ENCODE measurements around the gene ZNF550. TPM values are rescaled to one million over a fixed set of nuclear protein-coding genes. Genes with fewer than 3 reads are reported as not detected.
A peak's percentile ranks its signal among the peaks of the same experiment; 100 is the strongest.

The ZNF550 gene
- total and polyA plus RNA-seq, 9 of the 15 experiments (the other 6 are each of a cell fraction or from before 2014, with no cell fraction given) = 1.6 to 11.8 (median 4.3) TPM

DNA sequence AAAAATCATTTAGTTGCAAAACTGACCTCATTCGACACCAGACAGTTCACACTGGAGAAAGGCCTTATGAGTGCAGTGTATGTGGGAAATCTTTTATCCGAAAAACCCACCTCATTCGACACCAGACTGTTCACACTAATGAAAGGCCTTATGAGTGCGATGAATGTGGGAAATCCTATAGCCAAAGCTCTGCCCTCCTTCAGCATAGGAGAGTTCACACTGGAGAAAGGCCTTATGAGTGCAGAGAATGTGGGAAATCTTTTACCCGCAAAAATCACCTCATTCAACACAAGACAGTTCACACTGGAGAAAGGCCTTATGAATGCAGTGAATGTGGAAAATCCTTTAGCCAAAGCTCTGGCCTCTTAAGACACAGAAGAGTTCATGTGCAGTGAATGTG lies 47.3 kb upstream of the ZNF550 start:
- Histone ChIP-seq H3K4me1 (replicated peaks in 1 of 2; ENCODE audit: control insufficient read depth in 2 of 2, insufficient read depth in 2 of 2, low read length in 2 of 2) (no peaks in the 10 kb centered on the region), H3K9me1 (ENCODE audit: control insufficient read depth, insufficient read depth, low read length) (no peaks in the 10 kb centered on the region), H3K79me2 (ENCODE audit: control insufficient read depth, insufficient read depth, low read length) (no peaks in the 10 kb centered on the region), H3K27me3 (ENCODE audit: control insufficient read depth in 2 of 2, insufficient read depth in 2 of 2, low read length in 2 of 2) (no peaks in the 10 kb centered on the region), H3K9ac (ENCODE audit: insufficient read depth in 1 of 2, low read depth in 2 of 2, low read length in 2 of 2) (no peak overlapping the region), H4K20me1 (replicated peaks; ENCODE audit: control insufficient read depth, insufficient read depth, low read length) (no peaks in the 10 kb centered on the region), H3K9me3 (replicated peaks; ENCODE audit: control insufficient read depth, insufficient read depth, low read depth, low read length) (peaks cover 12% of the 10 kb centered on the region), H3K4me3 (no peak overlapping the region), H2AFZ (ENCODE audit: low read depth, low read length) (no peak overlapping the region), H3K36me3 (ENCODE audit: control insufficient read depth, insufficient read depth, low read length) (peaks cover 21% of the 10 kb centered on the region; the same call in 2 of the 3 replicates), H3K27ac (ENCODE audit: extremely low read depth, low read depth, low read length) (no peak overlapping the region), H3K4me2 (ENCODE audit: insufficient read depth, low read length) (no peak overlapping the region)
- no peak for DNase-seq (ENCODE audit: extremely low read depth in 1 of 4, low spot score in 3 of 4)
- intact Hi-C loops (cut with micrococcal nuclease) = no loop called here
- 14% methylated on average over 5 of the region's 5 CpGs for WGBS (ENCODE audit: insufficient coverage, low coverage, missing lambda C conversion rate)
- TF ChIP-seq, protein P1, sequence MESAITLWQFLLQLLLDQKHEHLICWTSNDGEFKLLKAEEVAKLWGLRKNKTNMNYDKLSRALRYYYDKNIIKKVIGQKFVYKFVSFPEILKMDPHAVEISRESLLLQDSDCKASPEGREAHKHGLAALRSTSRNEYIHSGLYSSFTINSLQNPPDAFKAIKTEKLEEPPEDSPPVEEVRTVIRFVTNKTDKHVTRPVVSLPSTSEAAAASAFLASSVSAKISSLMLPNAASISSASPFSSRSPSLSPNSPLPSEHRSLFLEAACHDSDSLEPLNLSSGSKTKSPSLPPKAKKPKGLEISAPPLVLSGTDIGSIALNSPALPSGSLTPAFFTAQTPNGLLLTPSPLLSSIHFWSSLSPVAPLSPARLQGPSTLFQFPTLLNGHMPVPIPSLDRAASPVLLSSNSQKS (CRISPR knock-in tag; IDR thresholded peaks at IDR 0.05) = no peak
- TF ChIP-seq ZNF75A (CRISPR knock-in tag; IDR thresholded peaks at IDR 0.05) = peak; percentile 77; the same call in 1 of the 2 replicates
- no TSS peak for BruUV-seq (replicated peaks)
- ChIA-PET CTCF (ENCODE audit: low intra/inter-chr PET ratio) (no interaction called here), POLR2A (no interaction called here)
- no peak for FAIRE-seq
- ATAC-seq = no peak
- in situ Hi-C loops (cut with MboI) = no loop called here

DNA sequence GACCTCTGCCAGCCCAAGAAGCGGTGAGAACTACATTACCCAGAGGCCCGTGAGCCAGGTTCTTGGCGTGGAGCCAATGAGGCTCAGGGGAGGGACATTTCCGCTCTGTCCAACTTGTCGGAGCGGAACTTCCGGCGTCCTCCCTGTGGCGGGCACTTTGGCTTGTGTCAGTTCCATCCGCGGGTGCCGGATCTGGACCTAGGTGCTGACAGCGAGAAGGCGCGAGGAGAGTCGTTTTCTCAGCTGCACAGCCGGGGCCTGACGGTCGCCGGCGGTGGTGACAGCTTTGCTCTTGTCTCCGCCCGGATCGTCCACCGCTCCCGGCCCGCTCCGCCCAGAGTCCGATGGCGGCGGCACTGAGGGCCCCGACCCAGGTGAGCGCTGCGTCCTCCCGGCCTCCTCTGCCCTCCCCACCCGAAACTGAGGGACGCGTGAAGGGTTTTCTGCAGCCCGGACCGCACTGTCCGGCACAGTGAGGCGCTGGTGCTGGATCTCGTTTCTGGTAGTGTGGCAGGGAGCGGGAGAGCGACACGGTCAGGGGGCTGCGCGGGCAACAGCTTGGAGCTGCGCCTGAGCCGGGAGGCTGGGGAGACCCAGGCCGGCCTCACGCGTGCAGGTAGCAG lies 40.2 kb upstream of the ZNF550 start, which contains the start of gene ZNF530:
Gene ZNF530 (plus strand): TSS at position 125 of the 623 bp plus-strand sequence. CDS start 4,461 bp downstream, outside the sequence.
- H3K27ac ChIP-seq (ENCODE audit: extremely low read depth, low read depth, low read length) = no peak within 1 kb of the TSS; the same call in 2 of the 3 replicates
- no peaks in the 10 kb centered on the region; the same call in none of the 2 replicates for H3K9me3 ChIP-seq (replicated peaks; ENCODE audit: control insufficient read depth, insufficient read depth, low read depth, low read length)
- ChIA-PET CTCF (ENCODE audit: low intra/inter-chr PET ratio) (no interaction called here), POLR2A (interaction anchor here (0.6 kb wide), 1 partner anchor 96 kb away, joined by 3 read pairs; no protein-coding TSS in a partner anchor)
- no peaks in the 10 kb centered on the region for H3K9me1 ChIP-seq (ENCODE audit: control insufficient read depth, insufficient read depth, low read length)
- peak within 1 kb of the TSS; percentile 88 for H2AFZ ChIP-seq (ENCODE audit: low read depth, low read length)
- no TSS peak for BruUV-seq (replicated peaks)
- no peaks in the 10 kb centered on the region for H3K27me3 ChIP-seq (ENCODE audit: control insufficient read depth in 2 of 2, insufficient read depth in 2 of 2, low read length in 2 of 2)
- peak within 1 kb of the TSS; percentile 54 to 89; a peak in 3 of 4 replicates for H3K9ac ChIP-seq (ENCODE audit: insufficient read depth in 1 of 2, low read depth in 2 of 2, low read length in 2 of 2)
- H3K4me3 ChIP-seq = peak within 1 kb of the TSS; percentile 74
- no peaks in the 10 kb centered on the region for H4K20me1 ChIP-seq (replicated peaks; ENCODE audit: control insufficient read depth, insufficient read depth, low read length)
- intact Hi-C loops (cut with micrococcal nuclease) = no loop called here
- WGBS (ENCODE audit: insufficient coverage, low coverage, missing lambda C conversion rate) = 3% methylated on average over 35 of the region's 53 CpGs
- peaks cover 4% of the 10 kb centered on the region; the same call in 2 of the 3 replicates for H3K36me3 ChIP-seq (ENCODE audit: control insufficient read depth, insufficient read depth, low read length)
- DNase-seq (ENCODE audit: extremely low read depth in 1 of 4, low spot score in 3 of 4) (peak; percentile 89 to 94 (median 92)), FAIRE-seq (peak; percentile 98), ATAC-seq (peak; percentile 100)
- in situ Hi-C loops (cut with MboI) = no loop called here
- peaks cover 0 to 10% of the 10 kb centered on the region in 2 experiments; a peak in 3 of 5 replicates for H3K4me1 ChIP-seq (replicated peaks in 1 of 2; ENCODE audit: control insufficient read depth in 2 of 2, insufficient read depth in 2 of 2, low read length in 2 of 2)
- peaks cover 3% of the 10 kb centered on the region; the same call in 2 of the 3 replicates for H3K79me2 ChIP-seq (ENCODE audit: control insufficient read depth, insufficient read depth, low read length)
- H3K4me2 ChIP-seq (ENCODE audit: insufficient read depth, low read length) = peak within 1 kb of the TSS; percentile 85
- TF ChIP-seq, protein P2, sequence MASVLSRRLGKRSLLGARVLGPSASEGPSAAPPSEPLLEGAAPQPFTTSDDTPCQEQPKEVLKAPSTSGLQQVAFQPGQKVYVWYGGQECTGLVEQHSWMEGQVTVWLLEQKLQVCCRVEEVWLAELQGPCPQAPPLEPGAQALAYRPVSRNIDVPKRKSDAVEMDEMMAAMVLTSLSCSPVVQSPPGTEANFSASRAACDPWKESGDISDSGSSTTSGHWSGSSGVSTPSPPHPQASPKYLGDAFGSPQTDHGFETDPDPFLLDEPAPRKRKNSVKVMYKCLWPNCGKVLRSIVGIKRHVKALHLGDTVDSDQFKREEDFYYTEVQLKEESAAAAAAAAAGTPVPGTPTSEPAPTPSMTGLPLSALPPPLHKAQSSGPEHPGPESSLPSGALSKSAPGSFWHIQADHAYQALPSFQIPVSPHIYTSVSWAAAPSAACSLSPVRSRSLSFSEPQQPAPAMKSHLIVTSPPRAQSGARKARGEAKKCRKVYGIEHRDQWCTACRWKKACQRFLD (CRISPR knock-in tag; IDR thresholded peaks at IDR 0.05) = no peak
- TF ChIP-seq, protein P3, sequence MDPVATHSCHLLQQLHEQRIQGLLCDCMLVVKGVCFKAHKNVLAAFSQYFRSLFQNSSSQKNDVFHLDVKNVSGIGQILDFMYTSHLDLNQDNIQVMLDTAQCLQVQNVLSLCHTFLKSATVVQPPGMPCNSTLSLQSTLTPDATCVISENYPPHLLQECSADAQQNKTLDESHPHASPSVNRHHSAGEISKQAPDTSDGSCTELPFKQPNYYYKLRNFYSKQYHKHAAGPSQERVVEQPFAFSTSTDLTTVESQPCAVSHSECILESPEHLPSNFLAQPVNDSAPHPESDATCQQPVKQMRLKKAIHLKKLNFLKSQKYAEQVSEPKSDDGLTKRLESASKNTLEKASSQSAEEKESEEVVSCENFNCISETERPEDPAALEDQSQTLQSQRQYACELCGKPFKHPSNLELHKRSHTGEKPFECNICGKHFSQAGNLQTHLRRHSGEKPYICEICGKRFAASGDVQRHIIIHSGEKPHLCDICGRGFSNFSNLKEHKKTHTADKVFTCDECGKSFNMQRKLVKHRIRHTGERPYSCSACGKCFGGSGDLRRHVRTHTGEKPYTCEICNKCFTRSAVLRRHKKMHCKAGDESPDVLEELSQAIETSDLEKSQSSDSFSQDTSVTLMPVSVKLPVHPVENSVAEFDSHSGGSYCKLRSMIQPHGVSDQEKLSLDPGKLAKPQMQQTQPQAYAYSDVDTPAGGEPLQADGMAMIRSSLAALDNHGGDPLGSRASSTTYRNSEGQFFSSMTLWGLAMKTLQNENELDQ (CRISPR knock-in tag; IDR thresholded peaks at IDR 0.05; ENCODE audit: borderline replicate concordance) = no peak
- peak in 1 of 2 experiments; percentile 44; a peak in 1 of 4 replicates for TF ChIP-seq KDM4B (IDR thresholded peaks at IDR 0.05; ENCODE audit: borderline replicate concordance in 2 of 2, low read depth in 1 of 2)
- TF ChIP-seq SP1 (CRISPR knock-in tag; IDR thresholded peaks at IDR 0.05) = peak; percentile 52; the same call in 1 of the 2 replicates
- peak; percentile 30; the same call in 1 of the 2 replicates for TF ChIP-seq SPI1 (IDR thresholded peaks at IDR 0.05; ENCODE audit: borderline replicate concordance, low read depth, low read length)
- peak; percentile 78; the same call in 1 of the 2 replicates for TF ChIP-seq ETV5 (CRISPR knock-in tag; IDR thresholded peaks at IDR 0.05; ENCODE audit: low read depth)

All from K562 (cell line).